ENCODE data around the gene AKNA. TPM values are rescaled to one million over a fixed set of nuclear protein-coding genes. Genes with fewer than 3 reads are reported as not detected.

AKNA gene
- total and polyA plus RNA-seq, 2 donors from 2014 or later = 6.1 to 52.1 TPM

DNA sequence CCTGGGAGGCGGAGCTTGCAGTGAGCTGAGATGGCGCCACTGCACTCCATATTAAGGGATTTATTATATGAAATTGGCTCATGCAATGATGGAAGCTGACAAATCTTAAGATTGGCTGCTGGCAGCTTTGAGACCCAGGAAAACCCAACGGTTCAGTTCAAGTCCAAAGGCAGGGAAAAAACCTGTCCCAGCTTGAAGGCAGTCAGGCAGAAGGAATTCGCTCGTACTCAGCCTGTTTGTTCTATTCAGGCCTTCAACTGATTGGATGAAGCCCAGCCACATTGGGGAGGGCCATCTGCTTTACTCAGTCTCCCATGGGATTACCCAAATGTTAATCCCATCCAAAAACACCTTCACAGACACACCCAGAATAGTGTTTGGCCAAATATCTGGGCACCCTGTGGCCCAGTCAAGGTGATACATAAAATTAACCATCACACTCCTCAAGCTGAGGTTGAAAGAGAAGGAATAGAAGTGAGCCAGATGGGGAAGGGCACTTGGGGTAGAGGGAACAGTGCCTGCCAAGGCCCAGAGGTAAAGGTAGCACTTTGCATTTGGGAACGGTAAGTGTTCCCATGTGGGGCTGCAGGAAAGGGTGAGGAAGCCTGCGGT is 73.4 kb downstream of the AKNA start:
- no peak overlapping the region for H3K9ac ChIP-seq (ENCODE audit: low read length in 3 of 3)
- no peak overlapping the region for H3K4me3 ChIP-seq (ENCODE audit: low read length in 3 of 3)
- no peak overlapping the region for H3K27ac ChIP-seq (ENCODE audit: low read depth in 2 of 2, low read length in 2 of 2)
- H3K9me3 ChIP-seq (ENCODE audit: control insufficient read depth in 2 of 3, insufficient read depth in 1 of 3, low read length in 3 of 3) = no peaks in the 10 kb centered on the region
- intact Hi-C loops (cut with DNase I) = no loop called here
- no peak for TF ChIP-seq CTCF (IDR thresholded peaks at IDR 0.05; ENCODE audit: borderline replicate concordance, extremely low read depth, insufficient read depth)
- H3K36me3 ChIP-seq (ENCODE audit: control insufficient read depth in 2 of 3, insufficient read depth in 3 of 3, low read length in 3 of 3) = no peaks in the 10 kb centered on the region
- H3K27me3 ChIP-seq (ENCODE audit: control insufficient read depth, insufficient read depth, low read length) = no peaks in the 10 kb centered on the region
- DNase-seq (peak in 2 of 5 donors; percentile 4), FAIRE-seq (no peak)
- no peaks in the 10 kb centered on the region for H3K4me1 ChIP-seq (ENCODE audit: control insufficient read depth in 2 of 3, insufficient read depth in 2 of 3, low read depth in 1 of 3, low read length in 3 of 3)

GRCh38 chr9:114313186-114313585 is 74.6 kb downstream of the AKNA start:
- FAIRE-seq (no peak), DNase-seq (no peak)
- no peaks in the 10 kb centered on the region for H3K4me1 ChIP-seq (ENCODE audit: control insufficient read depth in 2 of 3, insufficient read depth in 2 of 3, low read depth in 1 of 3, low read length in 3 of 3)
- H3K27ac ChIP-seq (ENCODE audit: low read depth in 2 of 2, low read length in 2 of 2) = no peak overlapping the region
- no peaks in the 10 kb centered on the region for H3K9me3 ChIP-seq (ENCODE audit: control insufficient read depth in 2 of 3, insufficient read depth in 1 of 3, low read length in 3 of 3)
- no peak for TF ChIP-seq CTCF (IDR thresholded peaks at IDR 0.05; ENCODE audit: borderline replicate concordance, extremely low read depth, insufficient read depth)
- no peaks in the 10 kb centered on the region for H3K27me3 ChIP-seq (ENCODE audit: control insufficient read depth, insufficient read depth, low read length)
- intact Hi-C loops (cut with DNase I) = no loop called here
- no peak overlapping the region for H3K9ac ChIP-seq (ENCODE audit: low read length in 3 of 3)
- peaks cover 0 to under 1% (median 0%) of the 10 kb centered on the region in 3 donors for H3K36me3 ChIP-seq (ENCODE audit: control insufficient read depth in 2 of 3, insufficient read depth in 3 of 3, low read length in 3 of 3)
- H3K4me3 ChIP-seq (ENCODE audit: low read length in 3 of 3) = no peak overlapping the region

DNA sequence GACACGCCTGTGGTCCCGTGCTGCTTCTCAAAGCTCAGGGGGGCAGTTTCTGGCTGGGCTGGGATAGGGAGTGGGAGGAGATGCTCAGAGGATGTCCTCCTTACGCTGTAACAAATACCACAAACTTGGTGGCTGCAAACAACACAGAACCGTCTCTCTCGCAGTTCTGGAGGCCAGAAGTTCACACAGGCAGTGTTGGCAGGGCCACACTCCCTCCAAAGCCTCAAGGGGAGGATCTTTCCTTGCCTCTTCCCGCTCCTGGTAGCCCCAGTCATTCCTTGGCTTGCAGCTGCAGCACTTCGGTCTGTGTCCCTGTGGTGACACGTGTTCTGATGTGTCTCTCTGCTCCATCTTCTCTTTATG is 75.3 kb downstream of the AKNA start:
- intact Hi-C loops (cut with DNase I) = no loop called here
- no peaks in the 10 kb centered on the region for H3K4me1 ChIP-seq (ENCODE audit: control insufficient read depth in 2 of 3, insufficient read depth in 2 of 3, low read depth in 1 of 3, low read length in 3 of 3)
- H3K4me3 ChIP-seq (ENCODE audit: low read length in 3 of 3) = no peak overlapping the region
- TF ChIP-seq CTCF (IDR thresholded peaks at IDR 0.05; ENCODE audit: borderline replicate concordance, extremely low read depth, insufficient read depth) = no peak
- H3K9ac ChIP-seq (ENCODE audit: low read length in 3 of 3) = no peak overlapping the region
- H3K27me3 ChIP-seq (ENCODE audit: control insufficient read depth, insufficient read depth, low read length) = no peaks in the 10 kb centered on the region
- no peak overlapping the region for H3K27ac ChIP-seq (ENCODE audit: low read depth in 2 of 2, low read length in 2 of 2)
- DNase-seq (peak in 2 of 5 donors; percentile 19 to 25), FAIRE-seq (no peak)
- no peaks in the 10 kb centered on the region for H3K9me3 ChIP-seq (ENCODE audit: control insufficient read depth in 2 of 3, insufficient read depth in 1 of 3, low read length in 3 of 3)
- peaks cover 0 to 3% (median 0%) of the 10 kb centered on the region in 3 donors for H3K36me3 ChIP-seq (ENCODE audit: control insufficient read depth in 2 of 3, insufficient read depth in 3 of 3, low read length in 3 of 3)

Measured in kidney (tissue), 14 donors.